ENCODE results near the gene RFTN1.

The RFTN1 gene

GRCh38 chr3:16295298-16295890 is 218.1 kb downstream of the RFTN1 start:
- no peak for DNase-seq

DNA sequence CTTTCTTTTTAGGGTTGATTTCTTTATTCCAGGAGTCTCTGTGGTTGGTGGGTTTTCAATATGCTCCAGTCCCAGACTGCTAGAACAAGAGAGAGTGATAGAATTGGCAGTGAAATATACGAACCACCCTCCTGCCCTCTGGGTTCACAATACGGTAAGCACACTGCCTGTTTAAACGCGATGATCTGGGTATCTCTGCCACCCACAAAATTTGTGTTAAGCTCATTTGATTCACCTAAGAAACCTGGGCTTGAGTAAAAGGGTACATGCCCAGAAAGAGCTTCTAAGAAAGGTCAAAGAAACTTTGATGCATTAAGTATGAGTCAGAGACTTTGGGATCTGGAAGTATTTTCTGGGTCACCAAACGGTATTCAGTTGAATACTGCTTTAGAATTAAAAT is 218.7 kb downstream of the RFTN1 start:
- no peak for DNase-seq

- no peak for DNase-seq
Observed at GRCh38 chr3:16290827-16291196, 222.7 kb downstream of the RFTN1 start.

DNA sequence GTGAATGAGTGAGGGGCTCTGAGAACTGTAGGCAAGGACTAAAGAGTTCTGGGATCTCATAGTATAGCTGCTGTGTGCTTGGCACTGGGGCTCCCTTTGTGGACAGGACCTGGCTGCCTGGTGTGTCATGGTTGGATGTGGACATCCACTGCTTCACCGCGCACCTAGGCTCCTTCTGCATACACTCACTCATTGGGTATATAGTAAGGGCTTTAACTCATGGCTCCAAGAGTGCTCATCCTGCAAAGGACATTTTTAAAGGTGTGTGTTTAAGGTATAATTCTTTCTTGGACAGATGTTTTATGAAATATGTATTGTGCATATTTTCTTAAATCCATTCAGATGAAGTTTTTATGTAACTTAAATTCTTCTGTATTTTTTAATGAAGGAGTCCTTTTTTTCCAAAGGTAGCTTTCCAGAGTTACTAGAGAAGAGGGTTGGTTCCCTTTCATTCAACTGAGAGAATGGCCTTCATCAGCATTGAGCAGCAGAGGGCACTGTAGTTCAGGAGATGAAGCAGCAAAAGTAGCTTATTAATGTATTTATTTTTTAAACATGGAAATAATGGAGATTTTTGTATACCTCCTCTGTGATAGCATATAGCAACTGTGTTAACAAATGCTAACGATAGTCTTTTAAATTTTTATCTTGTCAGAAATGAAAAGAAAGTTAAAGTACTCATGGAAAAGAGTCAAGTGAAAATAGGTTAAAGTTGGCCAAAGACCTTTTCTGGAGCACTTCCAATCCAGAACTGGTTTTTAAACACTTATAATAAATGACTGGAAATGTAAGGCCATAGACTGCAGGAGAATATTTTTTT is 223.3 kb downstream of the RFTN1 start:
- DNase-seq, result peak; percentile 21

- DNase-seq, result no peak
Observed at GRCh38 chr3:16289144-16289889, 224.2 kb downstream of the RFTN1 start.

DNA sequence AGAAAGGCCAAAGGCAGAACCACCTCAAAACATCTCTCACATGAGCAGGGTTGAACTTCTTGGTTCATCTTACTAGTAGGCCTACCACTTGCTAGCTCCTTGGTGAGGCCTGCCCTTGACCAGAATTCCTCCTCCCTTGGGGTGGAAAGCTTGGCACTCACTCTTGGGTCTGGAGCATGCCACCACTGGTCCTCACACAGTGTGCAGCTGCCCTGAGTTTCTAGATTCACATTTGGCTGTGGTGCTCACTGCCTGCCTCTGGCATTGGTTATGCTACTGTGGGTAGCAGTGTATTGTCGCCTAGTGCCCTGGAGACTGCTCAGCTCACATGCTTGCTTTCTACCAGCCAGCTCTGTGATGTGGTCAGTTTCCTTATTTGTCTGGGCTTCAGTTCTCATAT is 224.8 kb downstream of the RFTN1 start:
- no peak for DNase-seq

DNA sequence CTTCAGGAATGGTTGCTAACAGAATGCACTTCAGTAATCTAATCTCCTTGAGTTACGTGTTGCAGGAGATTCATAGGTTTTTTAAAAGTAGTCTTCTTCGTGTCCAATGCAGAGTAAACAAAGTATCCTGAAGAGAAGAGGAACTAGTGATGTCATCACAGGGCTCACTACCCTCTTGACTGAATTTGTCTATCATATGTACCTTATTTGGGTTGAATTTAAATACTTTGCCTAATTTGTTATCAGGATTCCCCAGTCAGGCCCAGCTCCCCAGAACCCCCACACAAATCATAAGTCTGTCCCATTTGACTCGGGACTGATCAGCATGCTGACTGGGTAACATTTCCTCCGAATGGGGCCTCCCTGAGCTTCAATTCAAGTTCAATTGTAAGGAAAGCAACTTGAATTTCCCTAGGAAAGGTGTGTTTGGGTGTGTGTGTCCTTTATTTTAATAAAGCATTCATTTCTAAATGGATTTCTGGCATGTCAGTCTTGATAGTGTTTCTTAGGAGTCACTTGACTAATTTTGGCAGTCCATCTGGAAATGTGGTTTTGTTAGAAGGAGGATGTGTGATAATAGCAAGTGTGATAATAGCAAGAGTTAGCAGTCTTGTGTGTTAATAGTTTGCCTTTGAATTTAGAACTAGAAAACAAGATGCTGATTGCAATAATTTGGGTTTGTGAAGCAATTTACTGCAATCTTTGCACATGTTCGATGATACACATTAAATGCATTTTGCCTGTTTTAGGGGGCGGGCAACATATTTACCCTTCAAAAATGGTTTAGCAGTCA is 226.6 kb downstream of the RFTN1 start:
- no peak for DNase-seq

- DNase-seq, result peak; percentile 20
Observed at GRCh38 chr3:16286161-16286560, 227.3 kb downstream of the RFTN1 start.

DNA sequence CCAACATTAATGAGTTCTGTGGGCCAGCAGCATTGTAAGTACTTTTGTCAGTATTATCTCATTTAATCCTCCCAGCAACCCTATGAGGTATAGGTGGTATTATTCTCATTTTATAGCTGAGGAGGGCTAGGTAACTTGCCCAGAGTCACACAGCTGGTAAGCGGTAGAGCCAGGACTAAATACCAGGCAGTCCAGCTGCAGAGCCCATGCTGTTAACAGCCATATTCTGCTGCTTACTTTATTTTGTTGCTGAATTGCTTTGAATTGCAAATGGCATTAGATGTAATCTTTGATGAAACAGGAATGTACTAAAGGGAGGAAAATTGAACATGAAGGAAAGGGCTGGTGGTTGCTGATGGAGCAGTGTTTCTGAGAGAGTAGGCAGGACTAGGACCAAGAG is 228.9 kb downstream of the RFTN1 start:
- DNase-seq, result no peak

DNA sequence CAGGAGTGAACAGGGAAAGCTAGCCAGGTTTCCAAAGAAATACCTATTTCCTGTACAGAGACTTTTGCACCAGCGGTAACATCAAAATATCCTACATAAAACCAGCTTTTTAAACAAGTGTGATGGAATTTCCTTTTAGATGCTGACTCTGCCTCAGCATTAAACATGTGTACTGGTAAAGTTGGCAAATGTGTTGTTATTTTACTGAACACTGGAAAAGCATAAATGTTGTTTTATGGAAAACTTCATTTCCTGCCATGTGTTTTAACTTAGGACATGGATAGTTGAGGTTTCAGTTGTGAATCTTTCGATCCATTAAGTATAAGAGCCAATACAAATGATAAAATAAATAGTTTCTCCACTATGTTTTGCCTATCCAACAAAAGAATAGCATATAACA is 232.8 kb downstream of the RFTN1 start:
- no peak for DNase-seq

DNA sequence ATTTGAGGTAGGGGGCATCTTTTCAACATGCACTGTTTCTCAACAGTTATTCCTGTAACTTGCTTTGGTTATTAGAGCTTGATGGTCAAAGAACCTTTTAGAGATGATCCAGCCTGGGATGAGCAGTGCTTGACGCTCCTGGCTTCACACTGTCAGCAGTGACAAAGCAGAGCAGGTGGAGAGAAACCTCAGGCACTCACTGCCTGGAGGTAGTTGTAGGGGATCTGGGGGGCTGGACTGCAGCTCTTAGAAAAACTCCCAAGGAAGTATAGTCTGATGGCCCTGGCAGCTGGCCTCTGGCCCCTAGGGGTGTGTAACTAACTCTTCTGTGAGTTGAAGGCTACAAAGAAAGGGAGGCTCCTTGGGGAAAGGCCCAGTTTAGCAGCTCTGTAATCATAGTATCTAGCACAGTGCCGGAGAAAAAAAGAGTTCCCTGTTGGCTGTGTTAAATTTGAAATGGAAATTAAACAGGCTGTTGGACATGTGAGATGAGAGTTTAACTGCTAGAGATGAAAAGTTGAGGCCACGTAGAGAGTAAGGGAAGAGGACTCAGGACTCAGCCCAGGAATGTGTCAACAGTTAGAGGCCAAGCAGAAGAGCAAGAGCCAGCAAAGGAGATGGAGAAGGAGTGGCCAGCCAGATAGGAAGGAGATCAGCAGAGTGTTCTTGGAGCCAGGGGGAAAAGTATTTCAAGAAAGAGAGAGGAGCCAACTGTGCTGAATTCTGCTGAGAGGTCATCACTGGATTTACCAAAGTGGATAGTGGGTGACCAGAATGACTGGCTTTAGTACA is 234.3 kb downstream of the RFTN1 start:
- DNase-seq, result no peak

DNA sequence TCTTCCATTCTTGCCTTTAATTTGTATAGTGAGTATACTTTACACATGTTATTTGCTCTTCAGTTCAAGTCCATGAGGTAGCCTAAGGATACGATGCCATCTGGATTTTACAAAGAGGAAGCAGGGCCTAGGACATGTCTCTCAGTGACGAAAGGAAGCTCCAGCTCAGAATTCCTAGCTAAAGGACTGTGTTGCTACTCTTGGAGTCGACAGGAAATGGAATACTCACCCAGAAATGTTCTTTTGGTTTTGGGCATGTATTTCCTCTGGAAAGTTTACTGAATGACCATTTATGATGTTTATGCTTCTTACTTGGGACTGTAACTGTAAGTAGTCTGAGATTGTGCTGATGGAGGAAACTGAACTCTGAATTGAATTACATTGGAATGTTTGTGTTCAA is 236.0 kb downstream of the RFTN1 start:
- DNase-seq, result no peak

- no peak for DNase-seq
Observed at GRCh38 chr3:16273867-16274266, 239.6 kb downstream of the RFTN1 start.

- DNase-seq, result no peak
Observed at GRCh38 chr3:16272588-16272987, 240.9 kb downstream of the RFTN1 start.

- DNase-seq, result no peak
Observed at GRCh38 chr3:16270855-16271254, 242.6 kb downstream of the RFTN1 start.

- DNase-seq, result no peak
Observed at GRCh38 chr3:16266714-16267113, 246.8 kb downstream of the RFTN1 start.
